ENCODE measurements around the gene COMMD4.
"Not testable (repeated sequence)": the region's sequence is repeated elsewhere in the genome, so short reads cannot be mapped to it uniquely, and the experiment has no call there.

COMMD4 gene

DNA sequence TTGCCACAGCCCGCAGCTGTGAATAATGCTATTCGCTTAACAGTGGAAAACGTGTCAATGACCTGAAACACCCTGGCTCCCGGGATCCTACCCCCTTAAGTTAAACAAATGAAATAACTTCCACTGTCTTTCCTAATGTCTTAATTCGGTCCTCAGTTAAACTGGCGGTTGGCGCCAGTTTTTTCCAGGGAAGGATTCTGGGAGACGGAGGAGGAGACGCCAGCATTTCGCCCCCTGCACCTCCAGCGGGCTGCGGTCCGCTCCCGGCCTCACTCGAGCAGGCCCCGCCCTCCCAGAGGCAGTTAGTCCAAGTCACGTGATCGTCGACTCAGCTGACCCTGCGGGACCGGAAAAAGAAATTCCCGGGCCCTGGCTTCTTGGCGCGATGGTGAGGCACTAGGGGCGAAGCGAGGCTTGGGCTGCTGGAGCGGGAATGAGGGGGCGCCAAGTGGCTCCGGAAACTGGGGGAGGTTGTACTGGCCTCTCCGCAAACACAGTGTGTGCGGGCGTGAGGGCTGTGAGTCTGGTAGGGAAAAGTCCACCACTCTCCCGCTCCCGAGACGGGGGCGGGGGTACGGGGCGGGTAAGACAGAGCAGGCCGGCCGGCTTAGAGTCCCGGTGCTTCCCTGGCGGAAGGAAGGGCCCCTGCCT is at the start of gene COMMD4:
Gene COMMD4, plus strand, starts transcription at position 359 of the 651 bp plus-strand sequence. Its CDS starts 27 bp downstream, at position 386.
- peak; percentile 78 for DNase-seq

DNA sequence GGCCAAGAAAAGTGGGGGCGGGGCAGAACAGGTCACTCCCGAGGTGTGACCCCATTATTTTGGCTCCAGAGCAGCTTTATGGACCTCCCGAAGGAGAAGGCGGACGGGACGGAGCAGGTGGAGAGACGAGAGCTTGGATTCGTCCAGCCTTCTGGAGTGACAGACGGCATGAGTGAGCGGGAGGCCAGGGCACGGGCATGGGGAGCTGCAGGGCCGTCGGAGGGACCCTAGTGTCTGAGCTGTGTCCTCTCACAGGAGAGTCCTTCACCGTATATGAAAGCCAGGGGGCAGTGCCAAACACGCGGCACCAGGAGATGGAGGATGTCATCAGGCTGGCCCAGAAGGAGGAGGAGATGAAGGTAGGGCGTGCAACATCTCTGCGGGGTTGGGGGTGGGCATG is 42.2 kb upstream of the COMMD4 start:
- DNase-seq, result not testable (repeated sequence)

DNA sequence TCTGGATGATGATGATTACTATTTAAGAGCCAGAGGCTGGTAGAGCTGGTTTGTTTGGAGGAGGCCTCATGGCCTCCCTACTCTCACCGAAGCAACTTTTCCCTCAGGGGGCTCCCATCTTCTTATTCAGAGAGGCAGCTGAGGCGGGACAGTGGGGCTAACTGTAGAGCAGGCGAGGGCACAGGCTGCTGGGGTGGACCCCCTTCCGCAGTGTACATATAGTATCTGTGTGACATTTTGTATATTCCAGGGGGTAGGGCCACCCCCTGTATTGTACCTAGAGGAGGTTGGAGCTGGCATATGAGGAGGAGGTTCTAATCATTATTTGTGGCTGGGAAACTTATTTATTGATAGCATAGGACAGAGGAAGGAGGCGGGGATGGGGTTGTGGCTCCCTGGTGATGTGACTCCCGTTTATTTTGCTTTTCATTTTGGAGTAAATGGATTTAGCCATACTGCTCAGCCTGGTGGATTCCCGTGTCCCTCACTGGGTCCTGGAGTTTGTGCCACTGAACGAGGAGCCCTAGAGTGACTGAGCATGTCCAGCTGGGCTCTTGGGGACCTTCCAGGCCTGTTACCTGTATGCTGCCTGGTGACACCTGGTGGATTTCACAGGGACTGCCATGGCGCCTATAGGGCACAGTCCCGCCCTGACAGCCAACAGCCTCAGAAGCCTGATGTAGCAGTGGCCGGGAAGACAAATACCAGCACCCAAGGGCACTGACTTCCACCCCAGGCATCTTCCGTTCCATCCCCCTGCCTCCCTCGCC is 37.1 kb upstream of the COMMD4 start:
- DNase-seq, result not testable (repeated sequence)

DNA sequence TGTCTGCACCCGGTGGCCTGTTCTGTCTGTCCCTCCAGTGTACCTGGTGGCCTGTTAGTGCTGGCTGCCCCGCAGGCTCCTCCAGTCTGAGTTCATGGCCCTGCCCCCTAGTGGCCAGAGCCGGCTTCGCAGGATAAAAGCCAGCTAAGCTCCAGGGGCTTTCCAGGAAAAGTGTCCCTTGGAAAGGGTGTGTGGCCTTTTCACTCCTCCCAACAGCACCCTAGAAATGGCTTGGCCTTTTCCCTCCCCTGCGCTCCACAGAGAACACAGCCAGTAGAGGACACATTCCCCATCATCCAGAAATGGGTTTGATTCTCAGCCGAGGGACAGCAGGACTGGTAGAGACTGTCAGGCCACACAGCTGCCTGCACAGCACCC is 36.6 kb upstream of the COMMD4 start:
- DNase-seq, result peak; percentile 65

DNA sequence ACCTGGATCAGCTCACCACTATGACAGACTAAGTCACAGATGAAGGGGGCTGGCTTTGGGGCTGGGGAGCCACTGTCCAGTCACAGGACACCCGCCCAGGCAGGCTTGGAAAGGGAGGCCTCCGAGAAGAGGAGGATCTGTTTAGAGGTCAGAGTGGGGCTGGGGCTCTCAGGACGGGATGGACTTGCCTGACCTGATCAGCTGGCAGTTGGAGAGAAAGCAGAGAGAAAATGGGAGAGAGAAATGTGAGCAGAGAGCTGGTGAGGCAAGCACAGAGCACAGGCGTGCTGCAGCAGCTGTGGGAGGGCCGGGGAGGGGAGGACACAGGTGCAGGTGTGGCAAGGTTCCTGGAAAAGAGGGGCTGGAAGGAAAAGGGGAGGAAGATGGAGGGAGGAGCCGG is 35.8 kb upstream of the COMMD4 start:
- DNase-seq, result not testable (repeated sequence)

DNA sequence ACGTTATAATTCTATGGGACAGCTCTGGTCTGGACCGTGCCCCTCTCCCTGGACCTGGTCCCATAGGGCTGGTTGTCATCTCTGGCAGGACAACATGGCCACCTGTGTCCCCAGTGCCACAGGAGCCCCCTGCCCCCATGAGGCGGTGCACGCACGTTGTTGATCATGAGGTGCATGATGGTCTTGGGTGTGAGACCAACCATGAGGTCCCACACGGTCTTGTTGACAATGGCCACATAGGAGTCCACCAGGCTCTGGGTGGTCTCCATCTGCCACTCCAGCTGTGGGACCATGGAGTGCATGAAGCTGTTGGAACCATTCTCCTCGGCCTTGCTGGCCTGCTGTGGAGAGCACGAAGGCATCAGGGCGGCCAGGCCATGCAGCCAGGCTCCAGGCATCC is 33.5 kb upstream of the COMMD4 start:
- DNase-seq, result no peak

DNA sequence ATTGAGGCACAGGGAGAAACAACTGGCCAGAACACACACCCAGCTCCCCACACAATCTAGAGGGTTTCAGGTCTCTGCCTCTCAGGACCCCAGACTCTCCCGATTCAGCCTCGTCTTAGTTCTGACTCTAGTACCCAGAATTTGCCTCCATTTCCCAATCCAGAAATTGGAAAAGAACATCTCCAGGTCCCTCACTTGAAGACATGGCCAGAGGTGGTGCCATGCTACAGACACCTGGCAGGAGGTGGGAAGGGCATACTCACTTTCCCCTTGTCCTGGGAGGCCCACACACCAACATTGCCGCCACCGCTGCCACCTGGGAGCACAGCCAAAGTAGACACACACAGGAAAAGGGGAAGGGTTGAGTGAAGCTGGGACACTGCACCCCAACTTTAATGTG is 33.1 kb upstream of the COMMD4 start:
- not testable (repeated sequence) for DNase-seq

DNA sequence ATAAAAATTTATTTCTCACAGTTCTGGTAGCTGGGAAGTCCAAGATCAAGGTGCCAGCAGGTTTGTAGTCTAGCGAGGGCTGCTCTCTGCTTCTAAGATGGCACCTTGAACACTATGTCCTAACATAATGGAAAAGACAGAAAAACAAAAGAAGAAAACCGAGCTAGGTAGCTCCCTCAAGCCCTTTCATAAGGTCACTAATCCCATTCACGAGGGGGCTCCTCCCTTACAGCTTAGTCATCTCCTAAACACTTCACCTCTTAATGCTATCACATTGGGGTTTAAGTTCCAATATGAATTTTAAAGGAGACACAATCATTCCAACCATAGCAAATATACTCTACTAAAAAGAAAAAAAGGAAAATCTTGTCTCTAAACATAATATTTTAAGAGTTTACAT is 29.7 kb upstream of the COMMD4 start:
- no peak for DNase-seq

DNA sequence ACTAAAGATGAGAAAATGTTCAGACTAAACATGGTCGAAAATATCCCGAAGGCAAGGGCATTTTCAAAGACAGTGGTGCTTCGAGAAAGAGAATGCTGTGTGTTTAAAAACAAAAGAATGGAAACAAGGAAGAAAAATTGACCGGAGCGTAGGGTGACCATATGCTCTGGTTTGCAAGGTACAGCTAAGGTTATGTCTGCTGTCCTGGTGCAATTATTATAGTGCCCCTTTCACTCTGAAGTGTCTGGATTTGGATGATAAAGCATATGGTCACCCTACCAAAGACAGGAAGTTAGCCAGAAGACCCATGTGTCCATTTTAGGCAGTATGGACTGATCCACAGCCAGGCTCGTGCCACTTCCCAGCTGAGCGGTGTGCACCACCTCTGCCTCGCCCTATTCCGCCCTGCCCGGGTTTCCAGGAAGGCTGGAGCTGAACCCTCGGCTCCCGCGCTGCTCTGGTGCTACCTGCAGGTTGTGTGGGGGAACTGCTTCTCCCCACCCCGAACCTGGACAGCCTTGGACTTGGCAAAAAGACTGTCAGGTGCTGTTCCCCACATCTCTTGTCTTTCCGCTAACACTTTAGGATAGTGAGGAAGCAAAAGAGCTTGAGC is 28.0 kb upstream of the COMMD4 start:
- no peak for DNase-seq

DNA sequence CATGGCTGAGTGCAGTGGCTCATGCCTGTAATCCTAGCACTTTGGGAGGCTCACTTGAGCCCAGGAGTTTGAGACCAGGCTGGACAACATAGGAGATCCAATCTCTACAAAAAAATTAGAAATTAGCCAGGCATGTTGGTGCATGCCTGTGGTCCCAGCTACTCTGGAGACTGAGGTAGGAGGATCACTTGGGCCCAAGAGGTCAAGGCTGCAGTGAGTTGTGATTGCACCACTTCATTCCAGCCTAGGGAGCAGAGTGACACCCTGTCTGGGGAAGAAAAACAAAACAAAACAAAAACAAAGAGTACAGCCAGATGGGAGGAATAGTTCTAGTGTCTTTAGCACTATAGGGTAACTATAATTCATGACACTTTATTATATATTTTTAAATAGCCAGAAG is 26.2 kb upstream of the COMMD4 start:
- no peak for DNase-seq

DNA sequence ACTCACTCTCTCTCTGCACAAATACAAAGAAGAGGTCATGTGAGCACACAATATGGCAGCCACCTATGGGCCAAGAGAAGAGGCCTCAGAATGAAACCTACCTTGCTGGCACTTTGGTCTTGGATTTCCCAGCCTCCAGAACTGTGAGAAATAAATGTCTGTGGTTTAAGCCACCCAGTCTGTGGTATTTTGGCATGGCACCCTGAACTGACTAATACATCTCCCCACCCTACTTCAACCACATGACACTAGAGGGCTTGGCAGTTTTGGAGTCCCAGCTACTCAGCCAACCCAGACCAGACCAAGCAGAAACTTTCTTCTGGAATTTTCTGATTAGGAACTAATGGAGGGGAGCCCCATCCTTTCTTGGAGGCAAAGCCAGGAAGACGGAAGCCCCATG is 23.3 kb upstream of the COMMD4 start:
- DNase-seq, result not testable (repeated sequence)

DNA sequence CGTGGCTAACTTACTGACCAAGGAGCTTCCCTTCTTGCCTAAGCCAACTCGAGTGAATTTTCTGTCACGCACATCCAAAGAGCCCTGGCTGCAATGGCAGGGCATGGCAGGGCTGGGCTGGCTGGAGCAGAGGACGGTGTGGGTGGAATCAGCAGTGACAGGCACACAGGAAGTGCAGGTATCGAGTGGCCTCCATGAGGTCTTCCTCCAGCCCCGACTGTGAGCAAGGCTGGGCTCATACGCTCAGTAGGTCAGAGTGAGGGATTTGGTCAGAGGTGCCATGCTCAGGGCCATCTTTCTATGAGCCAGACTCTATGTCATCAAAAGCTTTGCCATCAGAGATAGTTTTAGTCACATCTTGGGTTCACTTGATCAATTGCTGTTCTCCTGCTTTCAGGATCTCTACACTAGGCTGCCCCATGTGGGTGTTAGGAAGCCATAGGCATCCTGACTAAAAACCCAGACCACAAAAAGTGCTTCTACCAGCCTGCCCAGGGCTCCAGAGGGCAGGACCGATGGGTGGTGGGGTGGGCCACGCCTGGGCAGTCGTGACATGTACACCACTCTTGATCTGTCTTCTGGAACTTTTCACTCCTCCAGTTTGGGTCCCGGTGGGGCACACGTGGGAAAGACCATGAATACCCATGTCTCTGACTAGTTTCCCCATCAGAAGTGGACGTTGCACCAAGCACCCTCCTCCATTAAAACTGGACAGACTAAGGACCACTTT is 22.6 kb upstream of the COMMD4 start:
- no peak for DNase-seq

DNA sequence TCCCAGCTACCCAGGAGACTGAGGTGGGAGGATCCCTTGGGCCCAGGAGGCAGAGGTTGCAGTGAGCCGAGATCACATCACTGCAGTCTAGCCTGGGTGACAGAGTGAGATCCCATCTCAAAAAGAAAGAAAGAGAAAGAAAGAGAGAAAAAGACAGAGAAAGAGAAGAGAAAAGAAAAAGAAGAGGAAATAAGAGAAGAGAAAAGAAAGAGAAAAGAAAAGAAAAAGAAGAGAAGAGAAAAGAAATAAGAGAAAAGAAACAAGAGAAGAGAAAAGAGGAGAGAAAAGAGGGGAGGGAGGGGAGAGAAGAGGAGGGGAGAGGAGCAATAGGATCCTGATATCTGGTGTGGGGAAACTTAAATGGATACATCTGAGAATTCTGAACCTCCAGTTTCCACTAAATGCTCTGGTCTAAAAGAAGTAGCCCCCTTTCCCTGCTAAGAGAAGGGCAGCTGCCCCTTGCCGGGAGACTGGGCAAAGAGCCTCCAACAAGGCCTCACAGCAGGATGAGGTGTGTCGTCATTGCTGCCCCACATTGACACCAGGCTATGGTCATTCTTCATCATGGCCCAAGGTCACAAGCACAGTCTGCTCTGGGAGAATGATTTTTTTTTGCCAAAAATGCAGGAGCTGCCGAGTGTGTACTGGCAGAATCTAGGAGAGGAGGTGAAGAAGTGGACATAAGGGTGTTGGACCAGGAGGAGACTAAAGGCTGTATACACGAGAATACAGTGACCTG is 21.1 kb upstream of the COMMD4 start:
- DNase-seq, result no peak

DNA sequence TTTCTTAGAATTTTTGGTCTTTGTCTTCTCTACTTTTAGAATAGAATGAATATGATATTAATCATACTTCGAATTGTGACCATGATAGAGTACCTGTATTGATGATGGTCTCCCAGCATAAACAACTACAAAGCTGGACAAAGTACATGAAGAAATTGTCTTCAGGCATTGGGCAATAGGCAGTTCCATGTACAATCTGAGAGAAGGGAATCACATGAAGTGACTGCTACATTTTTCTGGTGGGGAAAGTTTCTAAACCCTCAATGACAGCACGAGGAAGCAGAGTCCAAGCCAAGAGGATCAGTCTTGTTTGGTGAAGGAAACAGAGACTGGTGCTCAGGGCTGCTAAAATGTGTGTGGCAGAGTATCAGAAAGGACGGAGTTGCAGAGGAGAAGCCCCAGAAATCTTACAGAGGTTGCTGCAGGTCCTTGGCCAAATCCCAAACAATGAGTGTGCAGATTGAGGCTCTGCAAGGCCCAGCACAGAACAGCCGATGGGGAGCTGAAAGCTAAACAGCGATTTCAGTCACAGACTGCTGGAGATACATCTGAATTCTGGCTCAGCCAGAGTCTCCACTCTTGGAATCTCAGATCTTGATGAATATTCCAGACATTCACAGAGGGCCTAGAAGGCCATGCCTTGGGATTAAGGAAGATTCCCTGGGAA is 16.5 kb upstream of the COMMD4 start:
- not testable (repeated sequence) for DNase-seq

DNA sequence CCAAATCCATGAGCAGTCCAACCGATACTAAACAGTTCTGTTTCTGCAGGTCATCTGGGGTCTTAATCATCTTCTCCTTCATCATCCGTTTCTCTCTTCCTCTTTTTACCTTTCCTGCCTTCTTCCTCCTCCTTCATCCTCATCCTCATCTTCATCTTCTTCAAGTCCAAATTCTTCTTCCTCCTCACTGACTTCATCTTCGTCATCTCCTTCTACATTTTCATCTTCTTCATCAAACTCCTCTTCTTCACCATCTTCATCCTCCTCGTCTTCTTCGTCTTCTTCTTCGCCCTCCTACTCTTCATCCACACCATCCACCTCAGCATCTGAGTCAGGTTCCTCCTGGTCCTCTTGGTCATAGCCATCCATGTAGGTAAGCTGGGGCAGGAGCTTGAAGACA is 14.2 kb upstream of the COMMD4 start:
- no peak for DNase-seq

DNA sequence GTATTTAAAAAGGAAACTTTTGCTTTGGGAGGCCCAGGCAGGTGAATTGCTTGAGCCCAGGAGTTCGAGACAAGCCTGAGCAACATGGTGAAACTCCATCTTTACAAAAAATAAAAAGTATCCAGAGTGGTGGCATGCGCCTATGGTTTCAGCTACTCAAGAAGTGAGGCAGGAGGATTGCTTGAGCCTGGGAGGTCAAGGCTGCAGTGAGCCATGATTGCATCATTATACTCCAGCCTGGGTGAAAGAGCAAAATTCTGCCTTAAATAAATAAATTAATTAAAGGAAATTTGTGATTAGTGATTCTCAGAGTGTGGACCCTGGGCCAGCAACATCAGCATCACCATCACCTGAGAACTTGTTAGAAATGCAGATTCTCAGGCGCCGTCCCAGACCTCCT is 9.9 kb upstream of the COMMD4 start:
- DNase-seq, result no peak

DNA sequence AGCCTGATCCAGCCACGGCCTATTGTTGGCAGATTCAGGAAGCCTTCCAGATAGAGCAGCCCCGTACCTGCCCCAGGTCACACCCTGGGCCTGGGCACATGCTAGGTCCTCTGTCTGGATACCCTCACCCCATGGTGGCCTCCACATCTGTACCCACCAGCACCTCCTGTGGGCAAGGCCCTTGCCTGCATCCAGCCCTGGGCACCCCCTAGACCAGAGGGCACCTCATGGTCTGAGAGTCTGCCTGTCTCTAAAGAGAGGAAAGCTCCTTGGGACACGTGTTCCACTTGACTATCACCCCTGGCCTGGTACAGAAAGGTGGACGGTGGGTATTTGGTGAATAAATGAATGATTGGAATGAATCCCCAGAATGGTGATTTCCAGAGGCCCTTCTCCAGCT is 8.9 kb upstream of the COMMD4 start:
- DNase-seq, result no peak

DNA sequence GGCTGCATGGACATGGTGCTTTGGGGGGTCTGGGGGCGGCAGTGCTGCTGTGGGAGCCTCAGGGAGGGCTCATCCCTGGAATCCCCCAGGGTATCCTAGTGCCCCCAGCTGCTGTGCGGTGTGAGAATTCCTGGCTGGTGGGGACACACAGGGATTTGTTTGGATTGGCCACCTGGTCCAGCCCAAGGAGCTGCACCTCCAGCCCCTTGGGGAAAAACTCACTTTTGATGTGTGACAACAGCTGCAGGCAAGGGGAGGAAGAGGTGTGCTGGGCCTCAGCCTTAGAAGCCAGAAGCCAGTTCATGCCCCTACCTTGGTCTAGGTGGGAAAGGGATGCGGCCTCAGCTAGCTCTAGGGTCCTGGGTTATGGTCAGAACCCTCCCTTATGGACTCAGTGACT is 8.4 kb upstream of the COMMD4 start:
- DNase-seq, result no peak

DNA sequence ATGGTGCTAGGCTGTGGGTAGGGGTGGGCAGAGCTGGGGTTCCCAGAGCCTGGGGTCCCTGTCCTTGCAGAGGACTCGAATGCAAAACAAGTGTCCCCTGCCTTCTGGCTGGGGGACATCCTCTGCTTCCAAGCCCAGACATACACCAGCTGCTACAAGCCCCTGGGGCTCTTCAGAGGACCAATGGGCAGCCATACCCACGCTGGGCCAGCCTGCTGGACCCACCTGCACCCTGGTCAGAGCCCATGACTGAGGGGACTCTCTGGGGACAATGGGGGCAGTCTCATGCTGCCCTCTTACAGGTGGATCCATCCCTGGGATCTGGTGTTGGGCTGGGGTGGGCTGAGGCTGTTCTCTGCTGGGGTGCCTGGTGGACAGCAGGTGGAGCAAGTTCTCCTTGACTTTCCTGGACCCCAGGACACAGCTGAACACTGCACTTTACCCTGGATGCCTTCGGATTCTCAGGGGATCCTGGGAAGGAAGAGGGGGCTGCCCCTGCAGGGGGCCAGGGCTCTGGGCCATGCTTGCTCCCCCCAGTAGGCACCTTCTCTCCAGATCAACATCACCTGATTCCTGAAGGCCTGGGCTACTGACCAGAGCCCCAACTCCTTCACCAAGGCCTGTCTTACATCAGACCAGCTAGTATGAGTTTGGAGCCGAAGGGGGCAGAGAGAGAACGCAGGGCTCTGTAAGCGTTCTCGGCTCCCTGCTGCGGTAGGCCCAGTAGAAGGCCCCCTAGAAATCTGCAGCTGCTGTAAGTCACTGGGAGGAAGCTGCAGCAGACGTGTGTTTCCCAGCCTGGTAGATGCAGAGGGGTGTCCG is 7.2 kb upstream of the COMMD4 start:
- DNase-seq, result no peak

DNA sequence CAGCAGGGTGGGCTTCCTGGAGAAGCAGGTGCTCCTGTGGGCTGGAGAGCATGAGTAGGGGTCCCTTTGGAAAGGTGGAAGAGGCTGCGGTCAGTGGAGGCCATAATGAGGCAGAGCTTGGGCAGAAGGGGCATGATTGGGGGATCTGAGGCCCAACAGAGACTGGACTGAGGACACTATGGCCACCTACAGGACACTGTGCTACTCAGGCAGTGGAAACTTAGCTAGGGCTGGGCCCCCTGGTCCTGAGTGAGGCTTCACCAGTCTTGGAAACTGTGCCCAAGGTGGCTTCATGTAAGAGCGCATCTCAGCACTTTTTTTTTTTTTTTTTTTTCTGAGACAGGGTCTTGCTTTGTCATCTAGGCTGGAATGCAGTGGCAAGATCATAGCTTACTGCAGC is 6.3 kb upstream of the COMMD4 start:
- no peak for DNase-seq

DNA sequence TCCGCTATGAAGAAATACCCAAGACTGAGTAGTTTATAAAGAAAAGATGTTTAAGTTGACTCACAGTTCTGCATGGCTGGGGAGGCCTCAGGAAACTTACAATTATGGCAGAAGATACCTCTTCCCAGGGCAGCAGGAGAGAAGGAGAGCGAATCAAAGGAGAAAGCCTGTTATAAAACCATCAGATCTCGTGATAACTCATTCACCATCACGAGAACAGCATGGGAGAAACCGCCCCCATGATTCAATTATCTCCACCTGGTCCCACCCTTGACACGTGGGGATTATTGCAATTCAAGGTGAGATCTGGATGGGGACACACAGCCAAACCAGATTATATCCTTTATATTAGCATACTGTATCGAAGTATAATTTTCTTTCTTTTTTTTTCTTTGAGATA is 3.8 kb upstream of the COMMD4 start:
- not testable (repeated sequence) for DNase-seq

Data from CD4-positive, alpha-beta T cell treated with Interleukin-21 for 1 hour (primary cell).